WTC11 (cell line): ENCODE results near the gene MAPT. TPM values are rescaled to one million over a fixed set of nuclear protein-coding genes. Genes with fewer than 3 reads are reported as not detected.
"Not testable (repeated sequence)": the region's sequence is repeated elsewhere in the genome, so short reads cannot be mapped to it uniquely, and the experiment has no call there.

Experiments
- ATAC-seq: fragments of 200-7000 bp; cut with Tn5 transposase; 2 replicates; pipeline ENCODE4 v1.10.0; 2021; ENCODE audit warnings: mild to moderate bottlenecking, moderate library complexity
- CTCF ChIA-PET: fragments of 300-600 bp; sonication (Branson Sonifier 250); formaldehyde crosslinking; loops from one replicate; lab custom pipeline; 2021; ENCODE audit warnings: antibody characterized with exemption; lab: Charles Lee
- POLR2A ChIA-PET: fragments of 350-600 bp; sonication (Branson Sonifier 250); formaldehyde crosslinking; loops from one replicate; lab custom pipeline; 2021; ENCODE audit warnings: antibody characterized with exemption; lab: Charles Lee
- DNase-seq: peaks from one replicate; pipeline ENCODE4 v3.0.0; 2021; ENCODE audit warnings: low spot score
- H3K27ac Mint-ChIP-seq: 2 replicates; pipeline ENCODE4 v1.8.0; 2021; ENCODE audit warnings: mixed read lengths
- H3K27me3 Mint-ChIP-seq: 2 replicates; pipeline ENCODE4 v1.8.0; 2021; ENCODE audit warnings: low read depth, mild to moderate bottlenecking, moderate library complexity, mixed read lengths
- H3K36me3 Mint-ChIP-seq: 2 replicates; pipeline ENCODE4 v1.8.0; 2021; ENCODE audit warnings: mixed read lengths
- H3K4me1 Mint-ChIP-seq: 2 replicates; pipeline ENCODE4 v1.8.0; 2022; ENCODE audit warnings: mixed read lengths
- H3K4me3 Mint-ChIP-seq: 2 replicates; pipeline ENCODE4 v1.8.0; 2021; ENCODE audit warnings: mild to moderate bottlenecking, moderate library complexity, mixed read lengths
- H3K9me3 Mint-ChIP-seq: 2 replicates; pipeline ENCODE4 v1.8.0; 2021; ENCODE audit warnings: mixed read lengths
- AFF4 ChIP-seq: sonication (generic); formaldehyde crosslinking; IDR thresholded peaks from 2 replicates; pipeline ENCODE4 v1.8.1; 2023; ENCODE audit warnings: mild to moderate bottlenecking, missing genetic modification reagents, borderline replicate concordance
- CTCF ChIP-seq: fragments of 200-600 bp; IDR thresholded peaks from 2 replicates; pipeline ENCODE4 v1.8.0; 2022; ENCODE audit warnings: antibody characterized with exemption
- E2F5 ChIP-seq: sonication (generic); formaldehyde crosslinking; IDR thresholded peaks from 2 replicates; pipeline ENCODE4 v1.8.1; 2022; ENCODE audit warnings: mild to moderate bottlenecking, moderate library complexity, missing genetic modification reagents
- EMX1 ChIP-seq: fragments of 250-450 bp; sonication (Bioruptor Pico); IDR thresholded peaks from 2 replicates; pipeline ENCODE4 v1.8.0; 2021; ENCODE audit warnings: mild to moderate bottlenecking
- FOXJ3 ChIP-seq: sonication (generic); formaldehyde crosslinking; IDR thresholded peaks from 2 replicates; pipeline ENCODE4 v1.9.0; 2021; ENCODE audit warnings: missing genetic modification reagents, mild to moderate bottlenecking, borderline replicate concordance
- FOXP1 ChIP-seq: sonication (generic); formaldehyde crosslinking; IDR thresholded peaks from 2 replicates; pipeline ENCODE4 v1.8.0; 2022; ENCODE audit warnings: missing genetic modification reagents, mild to moderate bottlenecking, moderate library complexity, borderline replicate concordance
- FOXP4 ChIP-seq: sonication (generic); formaldehyde crosslinking; IDR thresholded peaks from 2 replicates; pipeline ENCODE4 v1.8.0; 2022; ENCODE audit warnings: mild to moderate bottlenecking, missing genetic modification reagents
- JUN ChIP-seq: sonication (generic); formaldehyde crosslinking; IDR thresholded peaks from 2 replicates; pipeline ENCODE4 v1.8.0; 2023; ENCODE audit warnings: mild to moderate bottlenecking, missing genetic modification reagents
- MLX ChIP-seq: sonication (generic); formaldehyde crosslinking; IDR thresholded peaks from 2 replicates; pipeline ENCODE4 v1.8.1; 2023; ENCODE audit warnings: mild to moderate bottlenecking, missing genetic modification reagents, moderate library complexity
- PRRX2 ChIP-seq: fragments of 250-450 bp; sonication (Bioruptor Pico); IDR thresholded peaks from 2 replicates; pipeline ENCODE4 v1.8.0; 2021; ENCODE audit warnings: mild to moderate bottlenecking
- SMAD4 ChIP-seq: sonication (generic); formaldehyde crosslinking; IDR thresholded peaks from 2 replicates; pipeline ENCODE4 v1.8.0; 2022; ENCODE audit warnings: mild to moderate bottlenecking, missing genetic modification reagents
- ZNF121 ChIP-seq: sonication (generic); formaldehyde crosslinking; IDR thresholded peaks from 2 replicates; pipeline ENCODE4 v1.8.0; 2023; ENCODE audit warnings: missing genetic modification reagents
- ZNF416 ChIP-seq: fragments of 250-450 bp; sonication (Bioruptor Pico); IDR thresholded peaks from 2 replicates; pipeline ENCODE4 v1.9.0; 2021; ENCODE audit warnings: mild to moderate bottlenecking, inconsistent platforms
- ZNF671 ChIP-seq: fragments of 250-450 bp; sonication (Bioruptor Pico); IDR thresholded peaks from 2 replicates; pipeline ENCODE4 v1.8.0; 2021; ENCODE audit warnings: mild to moderate bottlenecking
- total RNA-seq: library from RNA; stranded (reverse); gene quantifications from 3 replicates; pipeline ENCODE4 v1.2.3, GENCODE V29; 2021

MAPT gene
- total RNA-seq, 1 experiment from 2014 or later, result 2.2 TPM

- no peaks in the 10 kb centered on the region for H3K36me3 Mint-ChIP-seq
- CTCF ChIA-PET, result interaction anchor here (1.8 kb wide), 1 partner anchor 9 kb away, joined by 6 read pairs; no protein-coding TSS in a partner anchor
- TF ChIP-seq SMAD4 (no peak), EMX1 (CRISPR knock-in tag) (no peak), E2F5 (CRISPR knock-in tag) (no peak), PRRX2 (no peak), AFF4 (CRISPR knock-in tag) (no peak), MLX (CRISPR knock-in tag) (no peak), ZNF121 (CRISPR knock-in tag) (no peak), ZNF416 (CRISPR knock-in tag) (no peak), FOXP1 (no peak), FOXJ3 (CRISPR knock-in tag) (no peak), CTCF (no peak), JUN (CRISPR knock-in tag) (no peak), FOXP4 (CRISPR knock-in tag) (no peak), ZNF671 (CRISPR knock-in tag) (no peak)
- peaks cover 21% of the 10 kb centered on the region for H3K4me1 Mint-ChIP-seq
- peaks cover 10% of the 10 kb centered on the region for H3K27me3 Mint-ChIP-seq
- POLR2A ChIA-PET, result no interaction called here
- H3K9me3 Mint-ChIP-seq, result peaks cover 24% of the 10 kb centered on the region
- H3K27ac Mint-ChIP-seq, result no peak overlapping the region
- ATAC-seq (no peak), DNase-seq (no peak)
- H3K4me3 Mint-ChIP-seq, result no peak overlapping the region
Measured at GRCh38 chr17:45861165-45861564, 33.2 kb upstream of the MAPT start.

GRCh38 chr17:45862127-45862526, 32.2 kb upstream of the MAPT start:
- ATAC-seq, DNase-seq, H3K27ac Mint-ChIP-seq, CTCF ChIA-PET, POLR2A ChIA-PET, H3K27me3 Mint-ChIP-seq, H3K4me3 Mint-ChIP-seq, H3K36me3 Mint-ChIP-seq: not testable (repeated sequence)
- H3K4me1 Mint-ChIP-seq, result peaks cover 21% of the 10 kb centered on the region
- peaks cover 24% of the 10 kb centered on the region for H3K9me3 Mint-ChIP-seq
